ELR (cell line): ENCODE results near the gene HRH1.
"Not testable (repeated sequence)": the region's sequence is repeated elsewhere in the genome, so short reads cannot be mapped to it uniquely, and the experiment has no call there.

Experiments
- DNase-seq: peaks from one replicate; pipeline ENCODE4 v3.0.0-alpha.2; 2015; ENCODE audit warnings: low read depth

Gene HRH1

GRCh38 chr3:11143476-11143875, 10.8 kb upstream of the HRH1 start:
- DNase-seq: peak; percentile 86

GRCh38 chr3:11144996-11145395, 9.3 kb upstream of the HRH1 start:
- no peak for DNase-seq

GRCh38 chr3:11145888-11146287, 8.4 kb upstream of the HRH1 start:
- peak; percentile 89 for DNase-seq

GRCh38 chr3:11146773-11147660, 7.3 kb upstream of the HRH1 start:
- no peak for DNase-seq

- no peak for DNase-seq
These were observed 4.0 kb upstream of the HRH1 start for GRCh38 chr3:11150256-11150655.

GRCh38 chr3:11152301-11152700, 2.0 kb upstream of the HRH1 start:
- DNase-seq: no peak

GRCh38 chr3:11154953-11155325, 646 bp downstream of the HRH1 start:
- peak; percentile 50 for DNase-seq

- peak; percentile 86 for DNase-seq
These were observed 1.2 kb downstream of the HRH1 start for GRCh38 chr3:11155341-11156025.

GRCh38 chr3:11156026-11156410, 1.7 kb downstream of the HRH1 start:
- no peak for DNase-seq

GRCh38 chr3:11157421-11157820, 3.1 kb downstream of the HRH1 start:
- DNase-seq: no peak

GRCh38 chr3:11159421-11159904, 5.2 kb downstream of the HRH1 start:
- peak; percentile 87 for DNase-seq

GRCh38 chr3:11161666-11162065, 7.4 kb downstream of the HRH1 start:
- DNase-seq: no peak

GRCh38 chr3:11162401-11163345, 8.4 kb downstream of the HRH1 start:
- no peak for DNase-seq

GRCh38 chr3:11164607-11165006, 10.3 kb downstream of the HRH1 start:
- no peak for DNase-seq

- DNase-seq: no peak
These were observed 11.2 kb downstream of the HRH1 start for GRCh38 chr3:11165476-11165875.

GRCh38 chr3:11166807-11167400, 12.6 kb downstream of the HRH1 start:
- DNase-seq: not testable (repeated sequence)

GRCh38 chr3:11167590-11167989, 13.3 kb downstream of the HRH1 start:
- no peak for DNase-seq

- no peak for DNase-seq
These were observed 14.1 kb downstream of the HRH1 start for GRCh38 chr3:11168406-11168805.

- DNase-seq: peak; percentile 76
These were observed 14.8 kb downstream of the HRH1 start for GRCh38 chr3:11168881-11169805.

- no peak for DNase-seq
These were observed 15.9 kb downstream of the HRH1 start for GRCh38 chr3:11170052-11170770.
